ENCODE measurements around the gene DUSP15.

The DUSP15 gene

DNA sequence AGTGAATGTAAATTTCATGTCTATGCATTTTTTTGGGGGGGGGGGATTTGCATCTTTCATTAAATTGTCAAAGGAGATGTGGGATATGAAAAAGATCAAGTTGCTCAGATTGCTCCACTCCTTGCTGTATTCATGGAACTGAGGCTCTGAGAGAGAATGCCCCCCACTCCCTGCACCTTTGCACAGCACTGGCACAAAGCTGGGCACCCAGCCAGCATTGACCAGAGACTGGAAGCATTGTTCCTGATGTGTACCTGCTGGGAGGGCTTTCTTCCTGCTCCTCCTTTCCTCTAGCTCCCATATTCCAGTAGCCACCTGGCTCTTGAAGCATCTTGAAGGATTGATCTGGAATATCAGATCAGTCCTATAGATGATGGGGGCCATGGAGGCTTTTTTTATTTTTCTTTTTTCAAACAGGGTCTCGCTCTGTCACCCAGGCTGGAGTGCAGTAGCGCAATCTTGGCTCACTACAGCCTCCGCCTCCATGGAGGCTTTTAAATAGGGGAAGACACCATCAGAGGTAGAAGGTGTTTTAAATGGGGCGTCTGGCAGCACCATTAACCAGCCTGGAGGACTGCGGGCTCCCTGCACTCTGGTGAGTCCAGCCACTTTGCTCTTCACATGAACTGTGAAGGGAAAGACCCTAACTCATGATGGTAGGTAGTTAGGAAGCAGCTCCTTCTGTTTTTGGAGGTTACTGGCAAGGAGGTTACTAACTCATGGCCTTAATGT is 10.9 kb downstream of the DUSP15 start:
- no peak for DNase-seq

DNA sequence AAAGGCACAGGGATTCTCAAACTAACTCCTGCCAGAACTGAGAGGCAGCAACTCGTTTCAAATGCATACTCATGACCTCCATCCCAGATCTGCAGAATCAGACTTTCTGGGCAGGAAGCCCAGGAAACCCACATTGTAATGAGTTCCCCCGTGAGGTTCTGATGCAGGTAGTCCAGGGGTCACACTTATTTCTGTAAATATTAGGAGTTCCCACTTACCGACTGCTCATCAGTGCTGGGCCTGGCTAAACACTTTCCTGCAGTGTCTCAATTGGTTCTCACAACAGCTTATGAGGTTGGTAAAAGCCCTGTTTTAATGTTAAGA is 11.6 kb downstream of the DUSP15 start:
- no peak for DNase-seq

DNA sequence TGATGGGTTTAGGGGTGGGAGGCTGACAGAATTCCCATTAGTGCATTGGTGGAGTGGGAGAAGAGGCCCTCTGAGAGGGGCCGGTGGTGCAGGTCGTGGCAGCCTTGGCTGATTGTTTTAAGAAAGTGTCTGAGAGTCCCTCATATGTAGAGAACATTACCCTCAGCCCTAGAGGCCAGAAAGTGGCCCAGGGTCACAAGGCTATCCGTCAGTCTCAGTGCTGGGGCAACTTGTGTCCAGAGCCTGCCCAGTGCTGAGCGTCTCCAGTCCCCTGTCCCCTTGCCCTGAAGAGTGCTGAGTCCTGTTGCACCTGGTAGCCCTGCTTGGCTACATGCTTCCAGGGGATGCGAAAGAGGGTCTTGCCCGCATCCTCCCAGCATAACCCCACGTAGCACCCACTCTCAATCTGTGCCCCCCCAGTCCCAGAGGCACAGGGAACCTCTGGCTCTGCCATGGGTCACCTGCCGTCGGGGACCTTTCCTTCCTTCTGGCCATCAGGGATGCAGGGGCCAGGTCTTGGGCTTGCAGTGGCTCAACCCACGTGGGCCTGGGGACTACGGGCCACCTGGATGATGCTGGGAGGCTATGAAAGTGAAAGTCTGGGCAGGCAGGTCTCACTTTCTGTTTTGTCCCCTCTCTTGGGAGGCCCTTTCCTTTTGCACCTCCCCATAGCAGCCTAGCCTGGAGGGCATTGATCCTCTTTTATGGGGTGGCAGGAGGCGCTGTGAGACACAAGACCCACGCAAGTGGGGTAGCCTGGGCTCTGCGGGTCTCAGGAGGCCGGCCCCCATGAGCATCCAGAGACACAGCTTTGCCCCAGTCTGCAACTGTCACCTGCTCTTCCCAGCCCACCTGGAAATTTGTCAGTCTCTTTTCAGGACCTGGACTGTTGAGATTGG is 12.2 kb downstream of the DUSP15 start:
- DNase-seq, result no peak

DNA sequence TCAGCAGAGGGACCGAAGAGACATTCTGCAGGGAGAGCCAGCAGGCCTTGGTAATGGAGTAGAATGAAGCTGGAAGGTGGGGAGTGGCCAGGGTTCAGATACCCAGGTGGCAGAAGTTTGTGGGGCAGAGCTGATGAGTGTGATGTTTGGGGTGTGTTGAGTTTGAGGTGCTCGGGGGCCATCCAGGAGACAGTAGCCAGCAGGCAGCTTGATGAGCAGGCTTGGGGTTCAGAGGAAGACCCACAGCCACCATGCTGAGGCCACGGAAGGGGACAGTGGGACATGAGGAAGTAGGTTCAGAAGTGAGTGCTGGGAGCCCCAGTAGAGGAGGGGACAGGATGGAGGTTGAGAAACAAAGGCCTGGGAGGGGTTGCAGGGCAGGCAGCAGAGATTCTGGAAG is 13.8 kb downstream of the DUSP15 start:
- no peak for DNase-seq

DNA sequence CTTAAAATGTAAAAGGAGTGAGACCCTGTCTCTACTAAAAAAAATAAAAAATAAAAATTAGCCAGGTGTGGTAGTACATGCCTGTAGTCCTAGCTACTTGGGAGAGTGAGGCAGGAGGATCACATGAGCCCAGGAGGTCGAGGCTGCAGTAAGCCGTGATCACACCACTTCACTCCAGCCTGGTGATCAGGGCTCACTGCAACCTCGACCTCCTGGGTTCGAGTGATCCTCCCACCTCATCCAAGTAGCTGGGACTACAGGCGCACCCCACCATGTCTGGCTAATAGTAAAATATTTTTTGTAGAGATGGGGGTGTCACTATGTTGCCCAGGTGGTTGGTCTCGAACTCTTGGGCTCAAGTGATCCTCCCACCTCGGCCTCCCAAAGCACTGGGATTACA is 16.8 kb downstream of the DUSP15 start:
- no peak for DNase-seq

DNA sequence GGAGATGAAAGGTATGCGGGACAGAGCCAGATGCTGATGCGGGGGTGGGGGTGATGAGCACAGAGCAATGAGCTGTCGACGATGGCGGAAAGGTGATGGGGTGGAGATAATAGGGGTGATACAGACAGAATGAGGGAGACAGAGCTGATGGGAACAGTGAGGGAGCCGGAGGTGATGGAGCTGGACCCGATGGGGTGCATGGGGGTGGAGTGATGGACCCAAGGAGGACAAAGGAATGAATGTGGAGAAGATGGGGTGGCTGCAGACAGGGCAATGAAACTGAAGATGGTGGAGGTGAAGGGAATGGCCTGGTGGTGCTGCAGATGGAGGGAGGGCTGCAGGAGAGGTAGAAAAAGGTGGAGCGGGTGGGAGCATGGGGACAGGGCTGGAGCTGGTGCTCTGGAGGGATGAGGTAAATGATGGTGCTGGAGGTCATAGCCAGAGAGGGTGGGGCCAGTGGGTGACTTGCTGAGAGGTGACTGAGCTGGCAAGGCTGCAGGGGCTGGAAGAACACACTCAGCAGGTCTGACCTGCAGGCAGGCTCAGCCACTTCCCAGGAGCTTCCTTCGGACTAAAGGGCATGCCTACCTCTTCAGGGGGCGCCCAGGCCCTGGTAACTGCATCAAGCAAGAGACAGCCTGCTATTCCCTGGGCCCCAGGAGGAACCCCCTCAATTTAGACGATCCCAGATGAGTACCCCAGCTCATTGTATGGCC is 18.9 kb downstream of the DUSP15 start:
- DNase-seq, result no peak

DNA sequence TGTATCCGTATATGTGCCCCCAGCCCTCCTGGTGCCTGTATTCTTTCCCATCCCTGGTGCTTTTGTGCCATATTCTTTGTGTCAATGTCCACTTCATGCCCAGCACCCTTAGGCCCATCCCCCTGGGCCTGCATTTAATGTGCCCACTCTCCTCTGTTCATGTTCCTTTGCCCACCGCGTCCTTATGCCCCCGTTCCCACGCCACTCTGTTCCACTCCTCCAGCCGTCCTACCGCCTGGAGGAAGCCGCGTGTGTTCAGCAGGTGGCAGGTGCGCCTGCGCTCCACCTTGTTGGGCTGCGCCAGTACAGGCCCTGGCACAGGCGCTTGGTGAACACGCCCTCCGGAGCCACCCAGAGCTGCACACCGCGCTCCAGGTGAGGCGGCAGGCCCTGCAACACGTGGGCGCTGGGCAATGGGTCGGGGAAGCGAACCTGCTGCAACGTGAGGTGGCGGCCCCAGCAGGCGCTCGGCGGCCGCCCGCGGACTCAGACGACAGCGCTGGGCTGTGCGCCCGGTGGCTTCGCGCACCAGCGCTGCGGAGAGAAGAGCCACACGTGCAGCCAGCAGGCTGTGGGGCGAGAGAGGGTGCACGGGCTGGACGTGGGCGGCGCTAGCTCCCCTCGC is 20.9 kb downstream of the DUSP15 start:
- peak; percentile 57 for DNase-seq

DNA sequence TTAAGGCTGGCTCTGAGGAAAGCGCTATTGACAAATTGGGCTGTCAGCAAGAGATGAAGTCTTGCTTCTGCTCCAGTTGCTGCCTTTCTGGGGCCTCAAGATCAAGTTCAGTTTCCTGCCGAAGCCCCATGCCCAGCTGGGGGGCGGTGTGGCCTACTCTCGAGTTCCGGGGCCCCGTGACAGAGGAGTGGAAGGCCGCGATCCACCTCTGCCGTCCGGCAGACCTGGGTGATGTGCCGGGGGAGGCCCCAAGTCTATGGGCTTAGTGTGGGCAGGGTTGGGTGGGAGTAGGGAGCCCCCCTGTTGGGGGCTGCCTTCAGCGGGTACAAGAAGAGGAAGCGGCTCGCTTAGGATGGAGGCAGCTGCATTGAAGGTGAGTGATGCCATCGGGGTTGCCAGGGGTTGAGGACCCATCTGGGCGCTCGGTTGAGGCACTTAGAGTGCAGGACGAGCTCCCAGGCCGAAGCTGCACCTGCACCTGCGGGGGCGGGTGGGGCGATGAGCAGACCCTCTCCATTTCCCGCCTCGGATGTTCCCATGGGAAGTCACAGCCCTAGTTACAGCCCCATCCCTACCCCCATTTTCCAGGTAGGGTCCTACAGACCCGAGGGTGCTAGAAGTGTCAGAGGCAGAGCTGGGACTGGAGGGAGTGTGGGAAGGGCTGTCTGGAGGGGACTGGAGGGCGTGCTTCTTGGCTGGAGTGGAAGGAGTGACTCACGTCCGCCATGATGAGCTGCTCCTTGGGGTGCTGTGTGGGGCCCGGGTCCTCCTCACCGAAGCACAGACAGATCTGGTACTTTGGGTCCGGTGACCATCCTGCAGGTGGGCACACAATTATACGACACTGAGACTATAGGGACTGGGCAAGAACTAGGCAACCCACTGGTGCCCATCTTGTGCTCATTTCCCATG is 22.0 kb downstream of the DUSP15 start:
- no peak for DNase-seq

DNA sequence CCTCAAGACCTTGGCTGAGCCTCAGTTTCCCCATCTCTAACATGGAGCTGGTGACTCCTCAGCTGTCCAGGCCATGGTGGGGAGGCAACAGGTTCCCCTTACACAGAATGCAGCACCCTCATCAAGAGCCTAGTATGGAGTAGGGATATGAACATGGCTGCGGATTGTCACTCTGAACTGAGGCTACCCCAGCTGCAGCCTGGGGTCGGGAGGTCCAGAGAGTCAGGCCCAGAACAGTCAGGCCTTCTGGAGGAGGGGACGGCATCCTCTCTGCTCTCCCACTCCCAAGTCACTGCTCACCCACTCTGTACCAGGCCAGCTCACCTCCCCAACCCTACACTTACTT is 23.6 kb downstream of the DUSP15 start:
- DNase-seq, result no peak

DNA sequence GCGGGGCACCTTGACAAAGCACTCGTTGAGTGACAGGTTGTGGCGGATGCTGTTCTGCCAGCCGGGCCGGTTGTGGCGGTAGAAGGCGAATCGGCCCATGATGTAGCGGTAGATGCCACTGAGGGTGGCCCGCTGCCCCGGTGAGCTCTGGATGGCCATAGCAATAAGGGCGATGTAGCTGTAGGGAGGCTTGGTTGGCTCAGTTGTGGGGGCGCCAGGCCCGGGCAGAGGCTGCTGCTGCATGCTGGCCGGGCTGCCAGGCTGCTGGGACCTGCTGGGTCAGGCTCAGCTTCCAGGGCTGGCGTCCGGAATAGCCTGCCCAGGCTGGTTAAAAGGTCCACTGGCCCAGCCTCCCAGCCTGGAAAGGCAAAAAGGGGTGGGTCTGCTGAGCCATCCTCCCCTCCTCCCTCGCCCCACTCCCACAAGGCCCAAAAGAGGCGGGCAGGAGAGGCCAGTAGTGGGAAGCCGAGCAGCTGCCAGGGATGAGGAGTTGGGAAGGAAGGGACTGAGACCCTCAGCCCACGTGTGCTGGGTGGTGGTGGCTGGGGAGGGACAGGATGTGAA is 24.9 kb downstream of the DUSP15 start, which contains the start of gene FOXS1:
FOXS1 (minus strand) TSS at position 305 of the 564 bp plus-strand sequence; CDS start at position 243, 62 bp downstream.
- DNase-seq, result no peak

DNA sequence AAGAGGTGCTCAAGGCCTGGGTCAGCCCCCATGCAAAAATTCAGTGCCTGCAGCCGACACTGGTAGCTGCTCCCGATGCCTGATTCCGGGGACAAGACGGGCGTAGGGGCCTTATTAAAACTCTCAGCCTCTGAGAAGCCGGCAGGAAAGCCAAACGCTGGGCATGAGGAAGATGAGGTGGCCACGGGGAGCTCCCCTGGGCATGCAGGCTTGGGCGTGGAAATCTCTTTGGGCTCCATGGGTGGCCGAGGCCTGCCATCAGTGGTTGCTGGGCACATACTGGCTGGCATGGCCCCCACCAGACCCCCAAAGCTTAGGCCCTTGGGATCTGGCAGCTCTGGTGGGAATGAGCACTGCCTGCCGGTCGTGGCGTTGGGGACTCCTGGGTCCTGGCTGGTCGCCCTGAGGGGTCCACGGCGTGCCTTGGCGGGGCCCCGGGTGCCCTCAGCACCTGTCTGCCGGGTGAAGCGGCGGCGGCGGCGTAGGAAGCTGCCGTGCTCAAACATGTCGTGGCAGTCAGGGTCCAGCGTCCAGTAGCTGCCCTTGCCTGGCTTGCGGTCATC is 25.5 kb downstream of the DUSP15 start:
- DNase-seq, result no peak

DNA sequence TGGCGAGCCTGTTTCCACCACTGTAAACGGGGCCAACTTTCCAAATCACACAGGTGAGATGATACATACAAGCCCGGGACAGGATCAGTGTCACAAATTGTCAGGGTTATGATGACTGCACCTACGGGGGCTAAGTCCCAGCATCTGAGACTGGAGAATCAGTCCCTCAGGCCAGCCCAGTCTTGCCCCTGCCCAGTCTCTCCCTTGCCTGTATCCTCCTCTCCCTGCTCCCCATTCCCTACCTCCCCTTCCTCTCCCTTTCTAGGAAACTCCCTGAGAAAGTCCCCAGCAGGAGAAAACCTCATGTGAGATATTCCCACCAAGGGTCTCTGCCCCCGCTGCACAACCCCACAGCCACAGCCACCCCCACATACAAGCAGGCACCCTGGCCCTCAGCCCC is 26.4 kb downstream of the DUSP15 start:
- no peak for DNase-seq

DNA sequence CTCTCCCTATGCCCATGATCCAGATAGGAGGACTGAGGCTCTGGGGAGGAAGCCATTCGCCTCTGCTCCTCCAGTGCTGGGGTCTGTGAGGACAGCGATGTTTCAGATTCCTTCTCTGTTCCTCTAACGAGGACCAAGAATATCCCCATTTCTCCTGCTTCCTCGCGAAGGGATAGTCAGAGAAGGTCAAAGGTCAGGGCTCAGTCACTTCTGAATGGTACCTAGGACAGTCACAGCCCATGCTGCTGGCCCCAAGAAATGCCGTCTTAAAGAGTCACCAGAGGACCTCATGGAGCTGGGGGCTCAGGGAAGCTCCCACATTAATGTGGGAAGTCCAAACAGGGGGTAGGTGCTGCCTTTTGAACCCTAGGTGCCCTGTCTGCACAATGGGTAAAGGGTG is 27.0 kb downstream of the DUSP15 start:
- no peak for DNase-seq

DNA sequence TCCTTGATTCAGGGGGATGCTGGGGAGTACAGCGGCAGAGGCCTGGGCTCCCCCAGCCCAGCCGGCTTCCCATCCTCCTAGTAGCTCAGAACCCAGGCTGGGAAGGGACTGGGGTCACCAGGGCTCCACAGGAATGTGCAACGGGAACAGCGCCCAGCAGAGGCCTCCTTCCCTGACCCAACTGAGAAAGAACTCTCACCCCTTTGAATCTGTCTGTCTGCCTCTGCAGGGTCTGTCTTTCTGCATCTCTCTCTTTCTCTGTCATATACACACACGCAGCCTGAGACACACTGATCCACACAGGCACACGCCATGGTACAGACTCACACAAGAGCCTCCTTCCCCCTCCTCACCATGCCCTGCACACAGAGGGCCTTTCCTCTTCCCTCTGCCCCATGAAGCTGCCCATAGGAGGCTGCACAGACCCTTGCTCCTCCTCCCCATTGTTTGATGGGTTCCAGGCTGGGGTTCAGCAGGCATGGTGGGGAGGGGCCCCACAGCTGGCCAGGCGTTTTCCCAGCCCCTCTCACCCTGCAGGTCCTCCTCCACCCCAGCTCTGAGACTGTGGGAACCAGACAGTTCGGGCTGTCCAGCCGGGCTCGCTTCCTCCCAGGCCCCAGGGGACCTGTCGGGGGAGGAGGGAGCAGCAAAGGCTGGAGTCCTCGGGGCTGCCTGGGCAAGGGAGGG is 27.7 kb downstream of the DUSP15 start:
- DNase-seq, result no peak

DNA sequence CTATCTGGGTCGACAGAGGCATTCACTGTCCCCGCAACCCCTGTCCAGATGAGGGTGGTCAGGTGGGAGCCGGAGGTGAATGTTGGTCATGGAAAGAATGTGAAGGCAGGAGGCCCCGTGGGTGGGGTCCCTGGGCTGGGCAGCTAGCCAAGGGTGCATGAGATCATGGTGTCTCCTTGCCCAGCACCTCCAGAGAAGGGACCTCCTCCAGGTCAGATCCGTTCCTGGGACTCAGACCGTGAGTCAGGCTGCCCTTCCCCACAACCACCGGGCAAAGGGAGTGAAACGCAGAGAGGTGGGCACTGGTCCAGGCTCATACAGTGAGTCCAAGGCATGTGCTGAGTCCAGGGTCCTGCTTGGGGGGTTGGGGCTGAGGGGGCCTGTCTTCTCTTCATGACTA is 28.4 kb downstream of the DUSP15 start:
- no peak for DNase-seq

DNA sequence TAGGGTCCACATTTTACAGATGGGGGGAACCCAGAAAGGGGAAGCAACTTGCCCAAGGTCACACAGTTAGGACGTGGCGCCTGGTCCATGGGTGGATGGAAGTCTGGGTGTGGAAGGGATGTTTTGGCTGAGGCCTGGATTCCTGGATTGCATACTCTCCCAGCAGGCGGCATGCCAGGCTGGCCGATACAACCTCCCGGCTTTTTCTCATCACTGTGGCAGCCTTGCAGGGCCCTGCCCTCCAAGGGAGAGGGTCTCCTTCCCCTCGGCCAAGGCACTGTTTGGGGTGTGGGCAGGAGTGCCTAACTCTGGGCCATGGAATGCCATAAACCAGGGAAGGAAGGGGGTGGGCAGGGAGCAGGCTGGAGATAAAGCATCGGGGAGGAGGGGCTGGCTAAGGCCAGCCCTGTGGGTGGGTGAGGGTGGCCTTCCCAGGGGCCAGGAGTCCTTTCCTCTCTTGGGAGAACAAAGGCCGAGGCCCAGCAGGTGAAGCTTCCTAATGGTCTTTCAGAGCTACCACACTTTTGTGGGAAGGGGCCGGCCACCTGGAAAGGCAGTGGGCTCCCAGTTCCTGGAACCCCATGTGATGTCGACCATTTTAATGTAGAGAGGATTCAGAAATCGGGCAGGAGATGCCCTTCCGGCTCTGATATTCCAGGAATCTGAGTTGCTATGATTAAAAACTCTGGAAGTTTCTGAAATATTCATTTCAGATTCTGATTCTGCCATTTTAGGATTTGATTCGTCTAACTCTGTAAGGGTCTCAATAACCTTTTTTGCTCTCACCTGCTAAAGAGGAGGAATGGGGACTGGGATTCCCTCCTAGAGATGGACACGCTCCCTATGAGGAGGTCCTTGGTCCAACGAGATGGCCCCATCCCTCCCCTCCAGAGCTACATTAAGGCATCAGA is 29.2 kb downstream of the DUSP15 start:
- DNase-seq, result no peak

DNA sequence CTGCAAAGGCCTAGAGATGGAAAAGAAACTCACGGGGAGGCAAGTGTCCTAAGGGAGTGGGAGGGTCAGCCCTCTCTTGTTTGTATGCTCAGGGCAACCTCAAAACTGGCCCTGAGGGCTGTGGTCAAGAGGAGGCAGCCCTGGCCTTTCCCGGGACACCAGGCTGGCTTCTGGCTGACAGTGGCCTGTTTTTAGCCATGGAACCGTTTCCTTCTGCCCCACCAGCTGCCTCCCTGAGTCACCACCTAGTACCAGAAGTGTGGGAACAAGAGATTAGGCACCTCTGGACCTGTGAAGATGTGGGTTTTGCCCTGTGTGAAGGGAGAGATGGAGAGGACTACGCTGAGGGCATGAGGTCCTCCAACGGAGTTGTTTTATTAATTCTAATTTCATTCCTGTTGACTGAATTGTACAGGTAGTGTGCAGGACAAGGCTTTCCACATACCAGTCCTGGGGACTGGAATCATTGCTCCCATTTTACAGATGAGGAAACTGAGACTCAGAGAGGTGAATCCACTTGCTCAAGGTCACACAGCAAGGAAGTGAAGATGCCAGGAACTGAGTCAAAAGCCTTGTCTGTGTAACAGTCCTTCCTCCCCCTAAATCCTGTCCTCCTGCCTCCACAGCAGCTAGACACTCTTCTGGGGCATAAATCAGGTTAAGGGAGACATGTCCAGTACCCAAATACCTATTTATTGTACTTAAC is 30.4 kb downstream of the DUSP15 start:
- no peak for DNase-seq

DNA sequence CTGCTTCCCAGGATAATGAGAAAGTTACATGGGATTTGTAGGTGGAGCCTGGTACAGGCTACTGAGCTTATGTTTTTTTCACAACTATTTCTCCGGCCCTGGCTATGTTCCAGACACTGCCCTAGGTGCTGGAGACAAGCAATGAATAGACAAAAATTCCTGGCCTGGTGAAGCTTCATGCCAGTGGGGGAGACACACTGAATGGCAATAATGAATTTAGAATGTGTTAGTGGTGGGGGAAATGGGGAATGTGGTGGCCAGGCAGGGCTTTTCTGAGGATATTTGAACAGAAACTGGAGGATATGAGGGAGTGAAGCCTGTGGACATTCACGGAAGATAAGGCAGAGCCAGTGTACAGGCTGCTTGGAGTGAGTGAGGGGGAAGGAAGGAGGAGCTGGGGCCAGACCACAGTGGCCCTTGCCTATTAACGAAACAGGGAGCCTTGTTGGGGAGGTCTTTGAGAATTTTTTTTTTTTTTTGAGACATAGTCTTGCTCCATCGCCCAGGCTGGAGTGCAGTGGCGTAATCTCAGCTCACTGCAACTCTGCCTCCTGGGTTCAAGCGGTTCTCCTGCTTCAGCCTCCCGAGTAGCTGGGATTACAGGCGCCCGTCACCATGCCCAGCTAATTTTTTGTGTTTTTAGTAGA is 31.6 kb downstream of the DUSP15 start:
- no peak for DNase-seq
